ENCODE results near the gene MDM2. TPM values are rescaled to one million over a fixed set of nuclear protein-coding genes. Genes with fewer than 3 reads are reported as not detected.
A peak's percentile ranks its signal among the peaks of the same experiment; 100 is the strongest.
"Not testable (repeated sequence)": the region's sequence is repeated elsewhere in the genome, so short reads cannot be mapped to it uniquely, and the experiment has no call there.

MDM2 gene
- total and polyA plus RNA-seq, 2 donors (not counting 1 experiment from before 2014, with no cell fraction given): 46.6 to 240 TPM

DNA sequence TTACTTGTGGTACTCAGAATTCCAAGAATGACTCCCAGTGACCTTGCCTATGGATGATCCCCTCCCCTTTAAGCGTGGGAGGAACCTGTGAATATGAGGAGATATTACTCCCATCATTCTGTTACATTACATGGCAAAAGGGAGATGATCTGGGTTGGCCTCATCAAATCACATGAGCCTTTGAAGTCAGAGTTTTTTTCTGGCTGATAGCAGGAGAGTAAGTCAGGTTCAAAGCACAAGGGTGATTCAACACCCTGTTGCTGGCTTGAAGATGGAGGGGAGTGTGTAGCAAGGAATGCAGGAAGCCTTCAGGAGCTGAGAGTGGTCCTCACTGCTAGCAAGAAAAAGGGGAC is 9.1 kb upstream of the MDM2 start:
- Histone ChIP-seq H3K36me3 (ENCODE audit: control insufficient read depth, insufficient read depth, low read length) (no peaks in the 10 kb centered on the region), H3K4me1 (ENCODE audit: control insufficient read depth, extremely low read depth, insufficient read depth, low read length) (no peaks in the 10 kb centered on the region), H3K9me3 (ENCODE audit: control insufficient read depth, insufficient read depth, low read depth, low read length) (no peaks in the 10 kb centered on the region), H4K20me1 (ENCODE audit: control insufficient read depth, extremely low read depth, insufficient read depth, low read length) (no peaks in the 10 kb centered on the region), H3K4me3 (replicated peaks in 1 of 4; ENCODE audit: control extremely low read depth in 1 of 4, insufficient read depth in 1 of 4, low read depth in 3 of 4, low read length in 4 of 4) (no peak overlapping the region), H2AFZ (ENCODE audit: low read length) (no peak overlapping the region), H3K79me2 (ENCODE audit: control insufficient read depth, insufficient read depth, low read length) (no peaks in the 10 kb centered on the region), H3K27ac (ENCODE audit: insufficient read depth, low read length) (no peak overlapping the region), H3K27me3 (ENCODE audit: control insufficient read depth, insufficient read depth, low read length) (no peaks in the 10 kb centered on the region), H3K4me2 (ENCODE audit: extremely low read depth, insufficient read depth, low read length) (no peak overlapping the region), H3K9ac (ENCODE audit: insufficient read depth, low read length) (no peak overlapping the region)
- no peak for DNase-seq (ENCODE audit: low read depth in 2 of 2)
- TF ChIP-seq EZH2 (IDR thresholded peaks at IDR 0.05; ENCODE audit: low read length, missing control alignments) (no peak), CTCF (conservative IDR thresholded peaks at IDR 0.05 in 1 of 2, IDR thresholded peaks at IDR 0.05 in 1 of 2; ENCODE audit: low read depth in 1 of 2, low read length in 2 of 2) (no peak)

- no peak overlapping the region for H3K4me2 ChIP-seq (ENCODE audit: extremely low read depth, insufficient read depth, low read length)
- no peaks in the 10 kb centered on the region for H3K79me2 ChIP-seq (ENCODE audit: control insufficient read depth, insufficient read depth, low read length)
- no peaks in the 10 kb centered on the region for H3K4me1 ChIP-seq (ENCODE audit: control insufficient read depth, extremely low read depth, insufficient read depth, low read length)
- H2AFZ ChIP-seq (ENCODE audit: low read length): no peak overlapping the region
- H3K9ac ChIP-seq (ENCODE audit: insufficient read depth, low read length): no peak overlapping the region
- no peaks in the 10 kb centered on the region for H4K20me1 ChIP-seq (ENCODE audit: control insufficient read depth, extremely low read depth, insufficient read depth, low read length)
- no peaks in the 10 kb centered on the region for H3K9me3 ChIP-seq (ENCODE audit: control insufficient read depth, insufficient read depth, low read depth, low read length)
- TF ChIP-seq EZH2 (IDR thresholded peaks at IDR 0.05; ENCODE audit: low read length, missing control alignments) (no peak), CTCF (conservative IDR thresholded peaks at IDR 0.05 in 1 of 2, IDR thresholded peaks at IDR 0.05 in 1 of 2; ENCODE audit: low read depth in 1 of 2, low read length in 2 of 2) (no peak)
- DNase-seq (ENCODE audit: low read depth in 2 of 2): no peak
- no peak overlapping the region for H3K27ac ChIP-seq (ENCODE audit: insufficient read depth, low read length)
- no peaks in the 10 kb centered on the region for H3K36me3 ChIP-seq (ENCODE audit: control insufficient read depth, insufficient read depth, low read length)
- H3K4me3 ChIP-seq (replicated peaks in 1 of 4; ENCODE audit: control extremely low read depth in 1 of 4, insufficient read depth in 1 of 4, low read depth in 3 of 4, low read length in 4 of 4): no peak overlapping the region
- H3K27me3 ChIP-seq (ENCODE audit: control insufficient read depth, insufficient read depth, low read length): no peaks in the 10 kb centered on the region
Measured at GRCh38 chr12:68800294-68800693, 7.7 kb upstream of the MDM2 start.

GRCh38 chr12:68801124-68801523 is 6.9 kb upstream of the MDM2 start:
- not testable (repeated sequence) for H2AFZ ChIP-seq (ENCODE audit: low read length); H3K4me2 ChIP-seq (ENCODE audit: extremely low read depth, insufficient read depth, low read length); H3K27ac ChIP-seq (ENCODE audit: insufficient read depth, low read length)

DNA sequence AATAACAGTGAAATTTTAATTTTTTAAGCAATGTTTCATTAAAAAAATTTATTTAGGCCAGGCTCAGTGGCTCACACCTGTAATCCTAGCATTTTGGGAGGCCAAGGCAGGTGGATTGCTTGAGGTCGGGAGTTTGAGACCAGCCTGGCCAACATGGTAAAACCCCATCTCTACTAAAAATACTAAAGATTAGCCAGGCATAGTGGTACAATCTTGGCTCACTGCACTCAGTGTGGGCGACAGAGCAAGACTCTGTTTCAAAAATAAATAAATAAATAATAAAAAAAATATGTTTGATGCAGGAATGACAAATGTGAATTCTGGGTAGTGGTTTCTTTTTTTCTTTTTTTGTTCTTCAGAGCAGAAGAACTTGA is 5.6 kb upstream of the MDM2 start:
- H3K4me3 ChIP-seq (replicated peaks in 1 of 4; ENCODE audit: control extremely low read depth in 1 of 4, insufficient read depth in 1 of 4, low read depth in 3 of 4, low read length in 4 of 4); H3K4me2 ChIP-seq (ENCODE audit: extremely low read depth, insufficient read depth, low read length); H3K36me3 ChIP-seq (ENCODE audit: control insufficient read depth, insufficient read depth, low read length); H3K9ac ChIP-seq (ENCODE audit: insufficient read depth, low read length); DNase-seq (ENCODE audit: low read depth in 2 of 2); H3K9me3 ChIP-seq (ENCODE audit: control insufficient read depth, insufficient read depth, low read depth, low read length); H3K27me3 ChIP-seq (ENCODE audit: control insufficient read depth, insufficient read depth, low read length); H3K27ac ChIP-seq (ENCODE audit: insufficient read depth, low read length); H3K4me1 ChIP-seq (ENCODE audit: control insufficient read depth, extremely low read depth, insufficient read depth, low read length); H2AFZ ChIP-seq (ENCODE audit: low read length); H3K79me2 ChIP-seq (ENCODE audit: control insufficient read depth, insufficient read depth, low read length); H4K20me1 ChIP-seq (ENCODE audit: control insufficient read depth, extremely low read depth, insufficient read depth, low read length): not testable (repeated sequence)

More at GRCh38 chr12:68801124-68801523, 6.9 kb upstream of the MDM2 start:
- not testable (repeated sequence) for H3K9me3 ChIP-seq (ENCODE audit: control insufficient read depth, insufficient read depth, low read depth, low read length); H3K4me1 ChIP-seq (ENCODE audit: control insufficient read depth, extremely low read depth, insufficient read depth, low read length); H3K4me3 ChIP-seq (replicated peaks in 1 of 4; ENCODE audit: control extremely low read depth in 1 of 4, insufficient read depth in 1 of 4, low read depth in 3 of 4, low read length in 4 of 4); H3K9ac ChIP-seq (ENCODE audit: insufficient read depth, low read length); H3K27me3 ChIP-seq (ENCODE audit: control insufficient read depth, insufficient read depth, low read length); H3K79me2 ChIP-seq (ENCODE audit: control insufficient read depth, insufficient read depth, low read length); H3K36me3 ChIP-seq (ENCODE audit: control insufficient read depth, insufficient read depth, low read length); DNase-seq (ENCODE audit: low read depth in 2 of 2); H4K20me1 ChIP-seq (ENCODE audit: control insufficient read depth, extremely low read depth, insufficient read depth, low read length)

GRCh38 chr12:68802911-68803651 is 4.9 kb upstream of the MDM2 start:
- not testable (repeated sequence) for H2AFZ ChIP-seq (ENCODE audit: low read length); H4K20me1 ChIP-seq (ENCODE audit: control insufficient read depth, extremely low read depth, insufficient read depth, low read length); H3K9ac ChIP-seq (ENCODE audit: insufficient read depth, low read length); H3K79me2 ChIP-seq (ENCODE audit: control insufficient read depth, insufficient read depth, low read length); H3K9me3 ChIP-seq (ENCODE audit: control insufficient read depth, insufficient read depth, low read depth, low read length); H3K4me3 ChIP-seq (replicated peaks in 1 of 4; ENCODE audit: control extremely low read depth in 1 of 4, insufficient read depth in 1 of 4, low read depth in 3 of 4, low read length in 4 of 4); H3K4me1 ChIP-seq (ENCODE audit: control insufficient read depth, extremely low read depth, insufficient read depth, low read length); H3K36me3 ChIP-seq (ENCODE audit: control insufficient read depth, insufficient read depth, low read length); H3K27ac ChIP-seq (ENCODE audit: insufficient read depth, low read length); H3K27me3 ChIP-seq (ENCODE audit: control insufficient read depth, insufficient read depth, low read length); H3K4me2 ChIP-seq (ENCODE audit: extremely low read depth, insufficient read depth, low read length)
- DNase-seq (ENCODE audit: low read depth in 2 of 2): peak in 1 of 2 donors; percentile 28
